H1 (cell line): Measurements from ENCODE around the gene CACNA2D4. TPM values are rescaled to one million over a fixed set of nuclear protein-coding genes. Genes with fewer than 3 reads are reported as not detected.

Experiments
- BCL11A ChIP-seq, 2 experiments: IDR thresholded peaks; one replicate each; pipeline ENCODE4 v1.6.1; 2011; ENCODE audit warnings: low read depth in 2 of 2, low read length in 2 of 2, mild to moderate bottlenecking in 2 of 2
- GABPA ChIP-seq: IDR thresholded peaks from 2 replicates; pipeline ENCODE4 v1.6.1; 2011; ENCODE audit warnings: mild to moderate bottlenecking, low read length, moderate library complexity, borderline replicate concordance; ENCODE audit not compliant: insufficient read depth
- GTF2F1 ChIP-seq: IDR thresholded peaks from 2 replicates; pipeline ENCODE4 v1.6.1; 2012; ENCODE audit warnings: low read depth, low read length, improper control_type of control experiment, borderline replicate concordance
- KDM4A ChIP-seq: IDR thresholded peaks from one replicate; pipeline ENCODE4 v1.7.1; 2012; ENCODE audit warnings: low read depth, mild to moderate bottlenecking, moderate library complexity, low read length, inconsistent platforms; ENCODE audit not compliant: severe bottlenecking
- MAFK ChIP-seq: IDR thresholded peaks from 2 replicates; pipeline ENCODE4 v1.6.1; 2012; ENCODE audit warnings: low read depth, mild to moderate bottlenecking, improper control_type of control experiment, low read length
- TAF7 ChIP-seq: optimal IDR thresholded peaks from 2 replicates; pipeline ENCODE3; 2011; ENCODE audit warnings: low read depth, mild to moderate bottlenecking, inconsistent platforms, low read length, moderate library complexity, borderline replicate concordance
- polyA plus RNA-seq, 7 experiments: library from polyadenylated mRNA; depleted of rRNA in 3 of 7; stranded (reverse) in 5 of 7; unstranded in 2 of 7; fragments of >200 nt in 5 of 7; fragments of 200-250 nt in 2 of 7; gene quantifications; 1 replicate in 5 of 7; 2 replicates in 1 of 7; 4 replicates in 1 of 7; pipeline versions ENCODE4 v1.2.1 to v1.2.3, GENCODE V29; 2011 to 2013; ENCODE audit warnings: missing spikeins in 2 of 7, mixed read lengths in 2 of 7
- total RNA-seq: library from RNA; stranded (reverse); fragmentation: NEBNext Ultra II Directional; extraction: Animal tissue kit (Norgen Biotek cat#: 25700); gene quantifications from 2 replicates; pipeline ENCODE4 v1.2.1, GENCODE V29; 2021

The CACNA2D4 gene
- total and polyA plus RNA-seq, 2 of the 8 experiments (the other 6 are each of a cell fraction or from before 2014, with no cell fraction given) = 0.44 to 0.88 TPM

- TF ChIP-seq BCL11A (IDR thresholded peaks at IDR 0.05; ENCODE audit: low read depth in 2 of 2, low read length in 2 of 2) (no peak), TAF7 (no peak), MAFK (no peak), GABPA (no peak), KDM4A (no peak), GTF2F1 (no peak)
Observed at GRCh38 chr12:1881301-1881700, 37.2 kb downstream of the CACNA2D4 start (continued).
